Hepatocyte (in vitro differentiated cells): ENCODE data around the gene UTS2B. TPM values are rescaled to one million over a fixed set of nuclear protein-coding genes. Genes with fewer than 3 reads are reported as not detected.

ENCODE experiments used
- DNase-seq: peaks from one replicate; pipeline ENCODE4 v3.0.0-alpha.2; 2016; ENCODE audit warnings: low spot score
- H2AFZ ChIP-seq: fragments of 200-600 bp; sonication (generic); 2 replicates; pipeline ENCODE4 v1.6.0; 2016; ENCODE audit warnings: antibody characterized with exemption, mild to moderate bottlenecking
- H3K27ac ChIP-seq: fragments of 200-600 bp; sonication (generic); 2 replicates; pipeline ENCODE4 v1.5.1; 2016; ENCODE audit warnings: mild to moderate bottlenecking
- H3K27me3 ChIP-seq: fragments of 200-600 bp; sonication (generic); 2 replicates; pipeline ENCODE4 v1.6.1; 2016
- H3K36me3 ChIP-seq: fragments of 200-600 bp; sonication (generic); replicated peaks from 2 replicates; pipeline ENCODE4 v1.5.1; 2016; ENCODE audit warnings: low read depth; ENCODE audit not compliant: insufficient read depth
- H3K4me1 ChIP-seq: fragments of 200-600 bp; sonication (generic); 2 replicates; pipeline ENCODE4 v1.5.1; 2016; ENCODE audit warnings: mild to moderate bottlenecking, moderate library complexity; ENCODE audit not compliant: insufficient read depth
- H3K4me2 ChIP-seq: fragments of 200-600 bp; sonication (generic); 2 replicates; pipeline ENCODE4 v1.6.0; 2016
- H3K4me3 ChIP-seq: fragments of 200-600 bp; sonication (generic); 2 replicates; pipeline ENCODE4 v1.5.1; 2016; ENCODE audit warnings: mild to moderate bottlenecking
- H3K79me2 ChIP-seq: fragments of 200-600 bp; sonication (generic); 2 replicates; pipeline ENCODE4 v1.6.0; 2017; ENCODE audit warnings: mild to moderate bottlenecking
- H3K9me2 ChIP-seq: fragments of 200-600 bp; sonication (generic); replicated peaks from 2 replicates; pipeline ENCODE4 v1.6.0; 2017; ENCODE audit warnings: mild to moderate bottlenecking; ENCODE audit not compliant: insufficient read depth
- H3K9me3 ChIP-seq: fragments of 200-600 bp; sonication (generic); 2 replicates; pipeline ENCODE4 v1.5.1; 2016; ENCODE audit warnings: low read depth, mild to moderate bottlenecking
- H4K20me1 ChIP-seq: fragments of 200-600 bp; sonication (generic); 2 replicates; pipeline ENCODE4 v1.6.0; 2016; ENCODE audit warnings: mild to moderate bottlenecking; ENCODE audit not compliant: insufficient read depth, poor library complexity, severe bottlenecking
- EZH2 ChIP-seq: fragments of 200-600 bp; sonication (generic); IDR thresholded peaks from 2 replicates; pipeline ENCODE4 v1.6.1; 2016; ENCODE audit warnings: antibody characterized with exemption, mild to moderate bottlenecking, borderline replicate concordance
- EZH2phosphoT487 ChIP-seq: fragments of 200-600 bp; sonication (generic); IDR thresholded peaks from one replicate; pipeline ENCODE4 v1.6.1; 2018; ENCODE audit warnings: antibody characterized with exemption, mild to moderate bottlenecking, low read depth, moderate library complexity; ENCODE audit not compliant: unreplicated experiment, severe bottlenecking
- WGBS: methylation state at CpG from one replicate; pipeline ENCODE4 v1.1.6; 2016; ENCODE audit warnings: low lambda C conversion rate; ENCODE audit errors: missing lambda C conversion rate; 5-methylcytosine and 5-hydroxymethylcytosine counted together
- polyA plus RNA-seq: library from polyadenylated mRNA; unstranded; fragments of >200 nt; fragmentation: Nextera tagmentation; extraction: Ambion mirVana; gene quantifications from 2 replicates; pipeline ENCODE4 v1.2.1, GENCODE V29; 2016
- total RNA-seq: library from RNA; depleted of rRNA; stranded (reverse); fragments of >200 nt; gene quantifications from 2 replicates; pipeline ENCODE4 v1.2.3, GENCODE V29; 2014
- TF ChIP-seq, protein P1 (sequence below): fragments of 200-600 bp; sonication (generic); IDR thresholded peaks from 2 replicates; pipeline ENCODE4 v1.5.1; 2016; ENCODE audit warnings: antibody characterized with exemption, mild to moderate bottlenecking; ENCODE audit not compliant: poor library complexity

The UTS2B gene
- total and polyA plus RNA-seq, 2 experiments from 2014 or later: 0.07 to 0.19 TPM

GRCh38 chr3:191342411-191342810 is 12.1 kb upstream of the UTS2B start:
- no peak overlapping the region for H3K4me2 ChIP-seq
- no peaks in the 10 kb centered on the region for H3K9me2 ChIP-seq
- TF ChIP-seq, protein P1, sequence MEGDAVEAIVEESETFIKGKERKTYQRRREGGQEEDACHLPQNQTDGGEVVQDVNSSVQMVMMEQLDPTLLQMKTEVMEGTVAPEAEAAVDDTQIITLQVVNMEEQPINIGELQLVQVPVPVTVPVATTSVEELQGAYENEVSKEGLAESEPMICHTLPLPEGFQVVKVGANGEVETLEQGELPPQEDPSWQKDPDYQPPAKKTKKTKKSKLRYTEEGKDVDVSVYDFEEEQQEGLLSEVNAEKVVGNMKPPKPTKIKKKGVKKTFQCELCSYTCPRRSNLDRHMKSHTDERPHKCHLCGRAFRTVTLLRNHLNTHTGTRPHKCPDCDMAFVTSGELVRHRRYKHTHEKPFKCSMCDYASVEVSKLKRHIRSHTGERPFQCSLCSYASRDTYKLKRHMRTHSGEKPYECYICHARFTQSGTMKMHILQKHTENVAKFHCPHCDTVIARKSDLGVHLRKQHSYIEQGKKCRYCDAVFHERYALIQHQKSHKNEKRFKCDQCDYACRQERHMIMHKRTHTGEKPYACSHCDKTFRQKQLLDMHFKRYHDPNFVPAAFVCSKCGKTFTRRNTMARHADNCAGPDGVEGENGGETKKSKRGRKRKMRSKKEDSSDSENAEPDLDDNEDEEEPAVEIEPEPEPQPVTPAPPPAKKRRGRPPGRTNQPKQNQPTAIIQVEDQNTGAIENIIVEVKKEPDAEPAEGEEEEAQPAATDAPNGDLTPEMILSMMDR: no peak
- H3K79me2 ChIP-seq: peaks cover 98% of the 10 kb centered on the region
- peaks cover 21% of the 10 kb centered on the region for H3K4me1 ChIP-seq
- no peaks in the 10 kb centered on the region for H3K27me3 ChIP-seq
- H4K20me1 ChIP-seq: peaks cover 63% of the 10 kb centered on the region
- no peak overlapping the region for H3K27ac ChIP-seq
- H3K9me3 ChIP-seq: no peaks in the 10 kb centered on the region
- no peak overlapping the region for H2AFZ ChIP-seq
- no peak overlapping the region for H3K4me3 ChIP-seq
- H3K36me3 ChIP-seq: no peaks in the 10 kb centered on the region
- DNase-seq: no peak

GRCh38 chr3:191342006-191342405 is 11.7 kb upstream of the UTS2B start:
- DNase-seq: no peak
- H3K9me2 ChIP-seq: no peaks in the 10 kb centered on the region
- H2AFZ ChIP-seq: no peak overlapping the region
- H3K4me2 ChIP-seq: no peak overlapping the region
- no peak overlapping the region for H3K4me3 ChIP-seq
- WGBS: 81% methylated on average over 2 of the region's 2 CpGs
- H3K4me1 ChIP-seq: peaks cover 21% of the 10 kb centered on the region
- no peaks in the 10 kb centered on the region for H3K27me3 ChIP-seq
- no peaks in the 10 kb centered on the region for H3K9me3 ChIP-seq
- H4K20me1 ChIP-seq: peaks cover 63% of the 10 kb centered on the region
- H3K36me3 ChIP-seq: no peaks in the 10 kb centered on the region
- TF ChIP-seq EZH2 (no peak), EZH2phosphoT487 (no peak)
- TF ChIP-seq, protein P1: no peak
- H3K79me2 ChIP-seq: peaks cover 98% of the 10 kb centered on the region
- no peak overlapping the region for H3K27ac ChIP-seq

GRCh38 chr3:191340966-191341365 is 10.6 kb upstream of the UTS2B start:
- no peaks in the 10 kb centered on the region for H3K9me3 ChIP-seq
- H4K20me1 ChIP-seq: peaks cover 56% of the 10 kb centered on the region
- 87% methylated on average over 1 of the region's 1 CpG for WGBS
- peaks cover 98% of the 10 kb centered on the region for H3K79me2 ChIP-seq
- H3K27ac ChIP-seq: no peak overlapping the region
- no peak for TF ChIP-seq EZH2
- TF ChIP-seq, protein P1: no peak
- TF ChIP-seq EZH2phosphoT487: no peak
- DNase-seq: no peak
- no peak overlapping the region for H2AFZ ChIP-seq
- no peaks in the 10 kb centered on the region for H3K27me3 ChIP-seq
- no peak overlapping the region for H3K4me2 ChIP-seq
- H3K9me2 ChIP-seq: no peaks in the 10 kb centered on the region
- no peak overlapping the region for H3K4me3 ChIP-seq
- H3K4me1 ChIP-seq: peaks cover 21% of the 10 kb centered on the region
- H3K36me3 ChIP-seq: no peaks in the 10 kb centered on the region

DNA sequence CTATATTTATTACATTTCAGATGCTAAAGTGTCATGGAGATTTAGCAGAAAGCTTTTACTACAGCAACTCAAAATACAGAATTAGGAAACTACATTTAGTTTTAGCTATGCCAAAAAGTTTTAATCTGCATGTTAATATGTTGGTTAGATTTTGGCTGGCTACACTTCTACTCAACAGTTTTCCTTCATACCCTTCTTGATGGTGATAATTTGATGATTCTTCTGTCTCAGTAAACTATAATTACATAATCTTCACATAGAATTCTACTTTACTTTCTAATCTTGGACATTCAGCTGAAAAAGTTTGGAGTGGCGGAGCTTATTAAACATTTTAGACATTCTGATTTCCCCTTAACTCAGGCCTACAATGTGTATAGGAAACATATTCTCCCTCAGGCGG is 10.0 kb upstream of the UTS2B start:
- no peaks in the 10 kb centered on the region for H3K9me3 ChIP-seq
- H3K4me2 ChIP-seq: no peak overlapping the region
- peaks cover 56% of the 10 kb centered on the region for H4K20me1 ChIP-seq
- TF ChIP-seq, protein P1: no peak
- TF ChIP-seq EZH2 (no peak), EZH2phosphoT487 (no peak)
- no peak for DNase-seq
- no peaks in the 10 kb centered on the region for H3K27me3 ChIP-seq
- WGBS: 98% methylated on average over 2 of the region's 2 CpGs
- peaks cover 98% of the 10 kb centered on the region for H3K79me2 ChIP-seq
- no peak overlapping the region for H3K27ac ChIP-seq
- no peak overlapping the region for H3K4me3 ChIP-seq
- peaks cover 21% of the 10 kb centered on the region for H3K4me1 ChIP-seq
- H3K9me2 ChIP-seq: no peaks in the 10 kb centered on the region
- no peak overlapping the region for H2AFZ ChIP-seq
- H3K36me3 ChIP-seq: no peaks in the 10 kb centered on the region
